ENCODE measurements around the gene SCEL. TPM values are rescaled to one million over a fixed set of nuclear protein-coding genes. Genes with fewer than 3 reads are reported as not detected.

Gene SCEL
- total RNA-seq, 1 experiment from 2014 or later = 3.5 TPM

DNA sequence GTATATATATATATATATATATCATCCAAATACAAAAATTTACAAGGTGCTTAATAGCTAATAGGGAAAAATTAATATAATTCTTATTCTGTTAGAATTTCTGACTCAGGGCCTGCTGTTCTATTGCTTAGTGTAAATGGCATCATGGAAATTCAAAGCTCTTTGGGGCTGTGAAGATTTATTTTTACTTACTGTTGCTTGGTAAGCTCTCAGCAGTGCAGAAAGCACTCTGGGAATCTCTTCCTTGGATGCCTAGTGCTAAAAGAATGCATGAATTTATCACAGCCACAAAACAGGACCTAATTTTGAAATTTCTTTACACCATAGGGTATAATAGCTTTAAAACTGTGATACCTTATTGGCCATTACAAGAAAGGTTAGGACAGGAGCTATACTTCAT, 92.7 kb downstream of the SCEL start:
- no peak overlapping the region for H3K9ac ChIP-seq (ENCODE audit: low read length)
- no peaks in the 10 kb centered on the region for H3F3A ChIP-seq (ENCODE audit: low read length, unreplicated experiment)
- H3K36me3 ChIP-seq (ENCODE audit: low read depth, low read length) = no peaks in the 10 kb centered on the region
- H3K4me3 ChIP-seq (ENCODE audit: low read length) = no peak overlapping the region
- no peaks in the 10 kb centered on the region for H3K79me2 ChIP-seq (ENCODE audit: low read length)
- no peak overlapping the region for H3K4me2 ChIP-seq (ENCODE audit: low read length)
- ATAC-seq (no peak), DNase-seq (no peak)
- H3K27me3 ChIP-seq (ENCODE audit: low read length) = no peaks in the 10 kb centered on the region
- H4K20me1 ChIP-seq (ENCODE audit: low read length) = no peaks in the 10 kb centered on the region
- intact Hi-C loops (cut with micrococcal nuclease) = no loop called here
- BruUV-seq (replicated peaks) = no TSS peak
- H3K9me2 ChIP-seq (replicated peaks; ENCODE audit: low read length) = no peaks in the 10 kb centered on the region
- CTCF ChIA-PET = no interaction called here
- H3K9me3 ChIP-seq (ENCODE audit: low read length) = no peaks in the 10 kb centered on the region
- no peak overlapping the region for H2AFZ ChIP-seq (ENCODE audit: low read length)
- TF ChIP-seq EZH2 (IDR thresholded peaks at IDR 0.05; ENCODE audit: low read length, unreplicated experiment) (no peak), EZH2phosphoT487 (IDR thresholded peaks at IDR 0.05; ENCODE audit: borderline replicate concordance, low read length) (no peak)
- TF ChIP-seq, protein P1, sequence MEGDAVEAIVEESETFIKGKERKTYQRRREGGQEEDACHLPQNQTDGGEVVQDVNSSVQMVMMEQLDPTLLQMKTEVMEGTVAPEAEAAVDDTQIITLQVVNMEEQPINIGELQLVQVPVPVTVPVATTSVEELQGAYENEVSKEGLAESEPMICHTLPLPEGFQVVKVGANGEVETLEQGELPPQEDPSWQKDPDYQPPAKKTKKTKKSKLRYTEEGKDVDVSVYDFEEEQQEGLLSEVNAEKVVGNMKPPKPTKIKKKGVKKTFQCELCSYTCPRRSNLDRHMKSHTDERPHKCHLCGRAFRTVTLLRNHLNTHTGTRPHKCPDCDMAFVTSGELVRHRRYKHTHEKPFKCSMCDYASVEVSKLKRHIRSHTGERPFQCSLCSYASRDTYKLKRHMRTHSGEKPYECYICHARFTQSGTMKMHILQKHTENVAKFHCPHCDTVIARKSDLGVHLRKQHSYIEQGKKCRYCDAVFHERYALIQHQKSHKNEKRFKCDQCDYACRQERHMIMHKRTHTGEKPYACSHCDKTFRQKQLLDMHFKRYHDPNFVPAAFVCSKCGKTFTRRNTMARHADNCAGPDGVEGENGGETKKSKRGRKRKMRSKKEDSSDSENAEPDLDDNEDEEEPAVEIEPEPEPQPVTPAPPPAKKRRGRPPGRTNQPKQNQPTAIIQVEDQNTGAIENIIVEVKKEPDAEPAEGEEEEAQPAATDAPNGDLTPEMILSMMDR (conservative IDR thresholded peaks at IDR 0.05; ENCODE audit: low read depth, low read length) = no peak
- no peaks in the 10 kb centered on the region for H3K4me1 ChIP-seq (ENCODE audit: insufficient read depth, low read length)
- POLR2A ChIA-PET (ENCODE audit: unreplicated experiment) = no interaction called here
- no peak overlapping the region for H3K27ac ChIP-seq (ENCODE audit: low read length)

DNA sequence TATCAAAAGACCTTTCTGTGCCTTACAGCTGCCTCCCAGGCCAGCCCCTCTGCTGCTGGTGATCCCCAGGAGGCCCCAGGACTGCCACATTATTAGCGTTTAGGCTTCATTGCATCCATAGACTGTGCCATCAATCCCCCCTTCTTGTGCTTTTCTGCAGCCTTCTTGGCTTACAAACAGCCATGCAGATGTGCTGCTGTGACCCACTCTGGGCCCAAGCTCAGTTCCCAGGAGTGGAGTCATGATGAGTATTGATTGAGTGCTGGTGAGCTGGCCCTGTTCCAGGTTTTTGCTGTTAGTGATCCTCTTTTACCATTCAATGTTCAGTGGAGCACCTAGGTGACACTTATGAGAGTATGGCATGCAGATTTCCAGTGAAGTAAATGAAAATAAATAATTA, 102.1 kb downstream of the SCEL start:
- Histone ChIP-seq H4K20me1 (ENCODE audit: low read length) (no peaks in the 10 kb centered on the region), H2AFZ (ENCODE audit: low read length) (no peak overlapping the region), H3K9me3 (ENCODE audit: low read length) (no peaks in the 10 kb centered on the region), H3K36me3 (ENCODE audit: low read depth, low read length) (no peaks in the 10 kb centered on the region), H3K27me3 (ENCODE audit: low read length) (no peaks in the 10 kb centered on the region), H3K27ac (ENCODE audit: low read length) (no peak overlapping the region), H3K9ac (ENCODE audit: low read length) (no peak overlapping the region), H3K9me2 (replicated peaks; ENCODE audit: low read length) (no peaks in the 10 kb centered on the region), H3K4me3 (ENCODE audit: low read length) (no peak overlapping the region), H3F3A (ENCODE audit: low read length, unreplicated experiment) (no peaks in the 10 kb centered on the region), H3K79me2 (ENCODE audit: low read length) (no peaks in the 10 kb centered on the region), H3K4me1 (ENCODE audit: insufficient read depth, low read length) (no peaks in the 10 kb centered on the region), H3K4me2 (ENCODE audit: low read length) (no peak overlapping the region)
- TF ChIP-seq, protein P1 (conservative IDR thresholded peaks at IDR 0.05; ENCODE audit: low read depth, low read length) = no peak
- TF ChIP-seq EZH2 (IDR thresholded peaks at IDR 0.05; ENCODE audit: low read length, unreplicated experiment) (no peak), EZH2phosphoT487 (IDR thresholded peaks at IDR 0.05; ENCODE audit: borderline replicate concordance, low read length) (no peak)
- ATAC-seq (no peak), DNase-seq (no peak)
- intact Hi-C loops (cut with micrococcal nuclease) = no loop called here
- POLR2A ChIA-PET (ENCODE audit: unreplicated experiment) = no interaction called here
- CTCF ChIA-PET = no interaction called here
- no TSS peak for BruUV-seq (replicated peaks)

DNA sequence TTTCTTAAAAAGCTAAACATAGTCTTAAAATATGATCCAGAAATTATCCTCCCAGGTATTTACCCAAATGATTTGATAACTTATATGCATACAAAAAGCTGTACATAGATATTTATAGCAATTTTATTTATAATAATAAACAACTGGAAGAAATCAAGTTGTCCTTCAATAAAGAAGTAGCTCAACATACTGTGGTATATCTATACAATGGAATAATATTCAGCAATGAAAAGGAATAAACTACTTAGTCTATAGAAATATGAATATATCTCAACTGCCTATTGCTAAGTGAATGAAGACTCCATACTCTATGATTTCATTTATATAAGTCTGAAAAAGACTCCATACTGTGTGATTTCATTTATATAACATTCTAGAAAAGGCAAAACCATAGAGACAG, 114.9 kb downstream of the SCEL start:
- no peaks in the 10 kb centered on the region for H3K36me3 ChIP-seq (ENCODE audit: low read depth, low read length)
- TF ChIP-seq, protein P1 (conservative IDR thresholded peaks at IDR 0.05; ENCODE audit: low read depth, low read length) = no peak
- TF ChIP-seq EZH2phosphoT487 (IDR thresholded peaks at IDR 0.05; ENCODE audit: borderline replicate concordance, low read length) = no peak
- intact Hi-C loops (cut with micrococcal nuclease) = no loop called here
- no TSS peak for BruUV-seq (replicated peaks)
- no peak overlapping the region for H3K27ac ChIP-seq (ENCODE audit: low read length)
- no peak overlapping the region for H2AFZ ChIP-seq (ENCODE audit: low read length)
- H3F3A ChIP-seq (ENCODE audit: low read length, unreplicated experiment) = no peaks in the 10 kb centered on the region
- no peak for DNase-seq
- H3K4me2 ChIP-seq (ENCODE audit: low read length) = no peak overlapping the region
- no peak overlapping the region for H3K4me3 ChIP-seq (ENCODE audit: low read length)
- H3K9me2 ChIP-seq (replicated peaks; ENCODE audit: low read length) = no peaks in the 10 kb centered on the region
- no peaks in the 10 kb centered on the region for H3K27me3 ChIP-seq (ENCODE audit: low read length)
- POLR2A ChIA-PET (ENCODE audit: unreplicated experiment) = no interaction called here
- H3K9me3 ChIP-seq (ENCODE audit: low read length) = no peaks in the 10 kb centered on the region
- no peak overlapping the region for H3K9ac ChIP-seq (ENCODE audit: low read length)
- no peaks in the 10 kb centered on the region for H3K4me1 ChIP-seq (ENCODE audit: insufficient read depth, low read length)
- no peaks in the 10 kb centered on the region for H4K20me1 ChIP-seq (ENCODE audit: low read length)
- H3K79me2 ChIP-seq (ENCODE audit: low read length) = no peaks in the 10 kb centered on the region
- ATAC-seq = no peak
- CTCF ChIA-PET = no interaction called here
